Neural crest cell (in vitro differentiated cells): ENCODE data around the gene EPB41L2. TPM values are rescaled to one million over a fixed set of nuclear protein-coding genes. Genes with fewer than 3 reads are reported as not detected.

Experiments
- DNase-seq: peaks from one replicate; pipeline ENCODE4 v3.0.0; 2021; ENCODE audit warnings: low read depth, mixed read lengths, low spot score
- H3K27ac Mint-ChIP-seq: one replicate; pipeline ENCODE4 v1.8.0; 2021; ENCODE audit warnings: mild to moderate bottlenecking, mixed read lengths; ENCODE audit not compliant: unreplicated experiment
- H3K27me3 Mint-ChIP-seq: 2 replicates; pipeline ENCODE4 v1.8.0; 2021; ENCODE audit warnings: low read depth, mild to moderate bottlenecking, mixed read lengths
- H3K36me3 Mint-ChIP-seq: 2 replicates; pipeline ENCODE4 v1.8.0; 2021; ENCODE audit warnings: low read depth, mild to moderate bottlenecking, mixed read lengths
- H3K4me1 Mint-ChIP-seq: 2 replicates; pipeline ENCODE4 v1.8.0; 2021; ENCODE audit warnings: mixed read lengths
- H3K4me3 Mint-ChIP-seq: one replicate; pipeline ENCODE4 v1.8.0; 2021; ENCODE audit warnings: mild to moderate bottlenecking, mixed read lengths
- H3K9me3 Mint-ChIP-seq: 2 replicates; pipeline ENCODE4 v1.8.0; 2021; ENCODE audit warnings: mixed read lengths
- CTCF ChIP-seq: fragments of 200-600 bp; sonication (generic); conservative IDR thresholded peaks from 2 replicates; pipeline ENCODE4 v1.5.0; 2021; ENCODE audit warnings: antibody characterized with exemption, mild to moderate bottlenecking
- total RNA-seq: library from RNA; stranded (reverse); gene quantifications from 2 replicates; pipeline ENCODE4 v1.2.1, GENCODE V29; 2021

EPB41L2 gene
- total RNA-seq, 1 donor from 2014 or later, result 114 TPM

GRCh38 chr6:131017962-131018361 is 45.1 kb downstream of the EPB41L2 start:
- no peaks in the 10 kb centered on the region for H3K9me3 Mint-ChIP-seq
- no peak for TF ChIP-seq CTCF
- no peak overlapping the region for H3K27ac Mint-ChIP-seq
- no peak overlapping the region for H3K4me3 Mint-ChIP-seq
- H3K4me1 Mint-ChIP-seq, result peaks cover 31% of the 10 kb centered on the region
- H3K27me3 Mint-ChIP-seq, result no peaks in the 10 kb centered on the region
- no peak for DNase-seq
- no peaks in the 10 kb centered on the region for H3K36me3 Mint-ChIP-seq

DNA sequence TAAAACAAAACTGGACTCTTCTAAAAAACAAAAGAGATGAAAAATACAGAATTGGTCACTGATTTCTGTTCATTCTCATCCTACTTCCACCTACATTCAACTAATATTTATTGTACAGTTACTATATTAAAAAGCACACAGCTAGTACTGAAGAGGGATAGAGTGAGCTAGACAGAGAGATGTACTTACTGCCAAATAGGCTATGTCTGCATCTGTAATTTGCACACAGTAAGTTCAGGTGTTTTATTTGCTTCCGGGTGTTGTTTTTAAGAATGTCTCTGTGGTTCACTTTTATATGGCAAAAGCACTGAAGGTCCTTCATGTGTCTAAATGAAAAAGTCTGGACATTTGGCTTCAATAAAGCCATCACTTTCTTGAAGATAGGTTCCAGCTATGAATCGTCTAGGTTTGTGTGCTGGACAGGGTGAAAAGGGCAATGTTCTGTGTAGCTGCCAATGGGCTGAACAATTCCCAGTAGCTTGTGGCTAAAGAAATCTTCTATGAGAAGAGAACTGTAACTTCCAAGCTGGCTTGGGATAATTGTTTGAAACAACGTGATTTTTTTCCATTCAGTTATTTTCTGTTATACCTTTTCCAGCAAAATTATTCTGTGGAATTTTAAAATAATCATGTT is 47.3 kb downstream of the EPB41L2 start:
- Mint-ChIP-seq H3K9me3 (peaks cover 4% of the 10 kb centered on the region), H3K27ac (no peak overlapping the region), H3K4me1 (peaks cover 31% of the 10 kb centered on the region)

GRCh38 chr6:131015025-131015591 is 47.9 kb downstream of the EPB41L2 start:
- DNase-seq, result no peak
- Mint-ChIP-seq H3K4me3 (no peak overlapping the region), H3K9me3 (peaks cover 4% of the 10 kb centered on the region), H3K36me3 (peaks cover 3% of the 10 kb centered on the region), H3K27me3 (no peaks in the 10 kb centered on the region), H3K4me1 (peaks cover 31% of the 10 kb centered on the region), H3K27ac (no peak overlapping the region)
- no peak for TF ChIP-seq CTCF

More for the DNA sequence above, 47.3 kb downstream of the EPB41L2 start:
- H3K27me3 Mint-ChIP-seq, result no peaks in the 10 kb centered on the region
- peaks cover 3% of the 10 kb centered on the region for H3K36me3 Mint-ChIP-seq
- TF ChIP-seq CTCF, result no peak
- no peak overlapping the region for H3K4me3 Mint-ChIP-seq
- DNase-seq, result no peak

- no peak overlapping the region for H3K4me3 Mint-ChIP-seq
- H3K27me3 Mint-ChIP-seq, result no peaks in the 10 kb centered on the region
- peaks cover 36% of the 10 kb centered on the region for H3K4me1 Mint-ChIP-seq
- H3K27ac Mint-ChIP-seq, result no peak overlapping the region
- TF ChIP-seq CTCF, result no peak
- H3K36me3 Mint-ChIP-seq, result peaks cover 11% of the 10 kb centered on the region
- DNase-seq, result no peak
- H3K9me3 Mint-ChIP-seq, result peaks cover 9% of the 10 kb centered on the region
These were observed 48.8 kb downstream of the EPB41L2 start for GRCh38 chr6:131014080-131014776.

GRCh38 chr6:131013495-131013894 is 49.5 kb downstream of the EPB41L2 start:
- peak overlapping the region; percentile 54 for H3K27ac Mint-ChIP-seq
- no peak for TF ChIP-seq CTCF
- no peak overlapping the region for H3K4me3 Mint-ChIP-seq
- no peaks in the 10 kb centered on the region for H3K27me3 Mint-ChIP-seq
- DNase-seq, result no peak
- H3K4me1 Mint-ChIP-seq, result peaks cover 36% of the 10 kb centered on the region
- peaks cover 18% of the 10 kb centered on the region for H3K36me3 Mint-ChIP-seq
- H3K9me3 Mint-ChIP-seq, result peaks cover 12% of the 10 kb centered on the region
